DOHH2 (cell line): ENCODE data around the gene ACTG1.

Source experiments
- EZH2phosphoT487 ChIP-seq: fragments of 200-600 bp; sonication (generic); IDR thresholded peaks from 2 replicates; pipeline ENCODE4 v1.6.1; 2017; ENCODE audit warnings: borderline replicate concordance, mild to moderate bottlenecking, antibody characterized with exemption, low read length, moderate library complexity, mixed read lengths
- TF ChIP-seq, protein P1 (sequence below): fragments of 200-600 bp; sonication (generic); IDR thresholded peaks from one replicate; pipeline ENCODE4 v1.5.1; 2014; ENCODE audit warnings: antibody characterized with exemption, mild to moderate bottlenecking, low read depth, low read length; ENCODE audit not compliant: poor library complexity, severe bottlenecking

DNA sequence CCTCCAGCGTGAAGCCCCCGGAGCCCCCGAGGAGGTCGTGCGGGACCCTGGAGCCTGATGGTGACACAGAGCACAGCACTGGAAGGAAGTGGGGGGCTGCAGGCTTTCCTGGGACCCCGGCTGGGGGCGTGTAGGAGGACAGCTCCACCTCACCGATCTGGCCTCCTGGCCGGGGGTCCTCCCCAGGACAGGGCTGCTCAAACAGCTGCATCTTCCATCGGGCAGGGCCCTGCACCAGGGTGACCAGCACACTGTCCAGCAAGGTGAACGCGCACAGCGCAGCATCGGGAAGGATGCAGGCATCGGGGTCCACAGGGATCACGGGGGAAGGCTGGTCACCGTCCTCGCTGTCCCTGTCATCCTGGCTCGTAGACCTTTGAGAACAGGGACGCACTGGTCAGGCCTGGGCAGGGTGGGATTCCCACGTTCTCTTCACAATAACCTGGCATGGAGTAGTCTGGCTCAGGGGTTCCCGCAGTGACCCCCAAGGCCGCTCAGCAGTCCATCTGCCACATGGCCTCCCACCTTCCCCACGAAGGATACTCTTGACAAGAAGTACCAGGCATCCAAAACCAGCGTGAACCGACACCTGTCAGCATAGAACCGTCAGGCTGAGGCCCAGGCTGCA lies 38.3 kb upstream of the ACTG1 start:
- TF ChIP-seq, protein P1, sequence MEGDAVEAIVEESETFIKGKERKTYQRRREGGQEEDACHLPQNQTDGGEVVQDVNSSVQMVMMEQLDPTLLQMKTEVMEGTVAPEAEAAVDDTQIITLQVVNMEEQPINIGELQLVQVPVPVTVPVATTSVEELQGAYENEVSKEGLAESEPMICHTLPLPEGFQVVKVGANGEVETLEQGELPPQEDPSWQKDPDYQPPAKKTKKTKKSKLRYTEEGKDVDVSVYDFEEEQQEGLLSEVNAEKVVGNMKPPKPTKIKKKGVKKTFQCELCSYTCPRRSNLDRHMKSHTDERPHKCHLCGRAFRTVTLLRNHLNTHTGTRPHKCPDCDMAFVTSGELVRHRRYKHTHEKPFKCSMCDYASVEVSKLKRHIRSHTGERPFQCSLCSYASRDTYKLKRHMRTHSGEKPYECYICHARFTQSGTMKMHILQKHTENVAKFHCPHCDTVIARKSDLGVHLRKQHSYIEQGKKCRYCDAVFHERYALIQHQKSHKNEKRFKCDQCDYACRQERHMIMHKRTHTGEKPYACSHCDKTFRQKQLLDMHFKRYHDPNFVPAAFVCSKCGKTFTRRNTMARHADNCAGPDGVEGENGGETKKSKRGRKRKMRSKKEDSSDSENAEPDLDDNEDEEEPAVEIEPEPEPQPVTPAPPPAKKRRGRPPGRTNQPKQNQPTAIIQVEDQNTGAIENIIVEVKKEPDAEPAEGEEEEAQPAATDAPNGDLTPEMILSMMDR, result no peak
- TF ChIP-seq EZH2phosphoT487, result no peak
